Measurements from ENCODE around the gene GCDH.

The GCDH gene

DNA sequence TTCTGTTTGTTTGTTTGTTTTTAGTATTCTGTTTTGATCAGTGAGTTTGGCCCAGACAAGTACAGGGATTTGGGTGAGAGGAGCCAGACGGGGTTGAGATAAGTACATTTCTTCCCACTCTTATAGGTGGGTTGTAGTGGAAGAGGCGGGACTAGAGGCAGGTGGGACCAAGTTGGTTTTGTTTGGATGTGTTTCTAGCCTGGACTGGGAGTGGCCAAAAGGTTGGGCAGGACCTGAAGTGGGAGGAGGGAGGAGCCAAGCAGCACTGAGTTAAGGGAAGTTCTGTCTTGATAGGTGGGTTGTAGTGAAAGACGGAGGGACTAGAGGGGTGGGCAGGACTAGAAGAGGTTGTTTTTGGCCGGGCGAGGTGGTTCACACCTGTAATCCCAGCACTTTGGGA lies 18.7 kb upstream of the GCDH start:
- in situ Hi-C loops (cut with HindIII; ENCODE audit: low sequenced_read_pairs), result no loop called here
- no peak overlapping the region for H3K4me3 ChIP-seq (ENCODE audit: low read depth, low read length)
- TF ChIP-seq, protein P1, sequence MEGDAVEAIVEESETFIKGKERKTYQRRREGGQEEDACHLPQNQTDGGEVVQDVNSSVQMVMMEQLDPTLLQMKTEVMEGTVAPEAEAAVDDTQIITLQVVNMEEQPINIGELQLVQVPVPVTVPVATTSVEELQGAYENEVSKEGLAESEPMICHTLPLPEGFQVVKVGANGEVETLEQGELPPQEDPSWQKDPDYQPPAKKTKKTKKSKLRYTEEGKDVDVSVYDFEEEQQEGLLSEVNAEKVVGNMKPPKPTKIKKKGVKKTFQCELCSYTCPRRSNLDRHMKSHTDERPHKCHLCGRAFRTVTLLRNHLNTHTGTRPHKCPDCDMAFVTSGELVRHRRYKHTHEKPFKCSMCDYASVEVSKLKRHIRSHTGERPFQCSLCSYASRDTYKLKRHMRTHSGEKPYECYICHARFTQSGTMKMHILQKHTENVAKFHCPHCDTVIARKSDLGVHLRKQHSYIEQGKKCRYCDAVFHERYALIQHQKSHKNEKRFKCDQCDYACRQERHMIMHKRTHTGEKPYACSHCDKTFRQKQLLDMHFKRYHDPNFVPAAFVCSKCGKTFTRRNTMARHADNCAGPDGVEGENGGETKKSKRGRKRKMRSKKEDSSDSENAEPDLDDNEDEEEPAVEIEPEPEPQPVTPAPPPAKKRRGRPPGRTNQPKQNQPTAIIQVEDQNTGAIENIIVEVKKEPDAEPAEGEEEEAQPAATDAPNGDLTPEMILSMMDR (IDR thresholded peaks at IDR 0.05; ENCODE audit: low read depth, low read length, missing control alignments), result no peak
- no peak for DNase-seq (ENCODE audit: low read depth)

- H3K4me3 ChIP-seq (ENCODE audit: low read depth, low read length), result no peak overlapping the region
- in situ Hi-C loops (cut with HindIII; ENCODE audit: low sequenced_read_pairs), result no loop called here
- DNase-seq (ENCODE audit: low read depth), result no peak
- TF ChIP-seq, protein P1 (IDR thresholded peaks at IDR 0.05; ENCODE audit: low read depth, low read length, missing control alignments), result no peak
Observed at GRCh38 chr19:12872941-12873890, 17.7 kb upstream of the GCDH start.

DNA sequence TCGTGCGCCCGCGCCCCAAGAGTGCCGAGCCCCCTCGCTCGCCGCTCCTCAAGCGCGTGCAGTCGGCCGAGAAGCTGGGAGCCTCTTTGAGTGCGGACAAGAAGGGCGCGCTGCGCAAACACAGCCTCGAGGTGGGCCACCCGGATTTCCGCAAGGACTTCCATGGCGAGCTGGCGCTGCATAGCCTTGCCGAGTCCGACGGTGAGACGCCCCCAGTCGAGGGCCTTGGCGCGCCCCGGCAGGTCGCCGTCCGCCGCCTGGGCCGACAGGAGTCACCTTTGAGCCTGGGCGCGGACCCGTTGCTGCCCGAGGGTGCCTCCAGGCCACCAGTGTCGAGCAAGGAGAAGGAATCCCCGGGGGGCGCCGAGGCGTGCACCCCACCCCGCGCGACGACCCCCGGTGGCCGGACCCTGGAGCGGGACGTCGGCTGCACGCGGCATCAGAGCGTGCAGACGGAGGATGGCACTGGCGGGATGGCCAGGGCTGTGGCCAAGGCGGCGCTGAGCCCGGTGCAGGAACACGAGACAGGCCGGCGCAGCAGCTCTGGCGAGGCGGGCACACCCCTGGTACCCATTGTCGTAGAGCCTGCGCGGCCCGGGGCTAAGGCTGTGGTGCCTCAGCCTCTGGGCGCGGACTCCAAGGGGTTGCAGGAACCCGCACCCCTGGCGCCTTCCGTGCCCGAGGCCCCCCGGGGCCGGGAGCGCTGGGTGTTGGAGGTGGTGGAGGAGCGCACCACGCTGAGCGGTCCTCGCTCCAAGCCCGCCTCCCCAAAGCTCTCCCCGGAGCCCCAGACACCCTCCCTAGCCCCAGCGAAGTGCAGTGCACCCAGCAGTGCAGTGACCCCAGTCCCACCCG lies 16.8 kb upstream of the GCDH start:
- DNase-seq (ENCODE audit: low read depth), result no peak
- TF ChIP-seq, protein P1 (IDR thresholded peaks at IDR 0.05; ENCODE audit: low read depth, low read length, missing control alignments), result no peak
- no peak overlapping the region for H3K4me3 ChIP-seq (ENCODE audit: low read depth, low read length)
- in situ Hi-C loops (cut with HindIII; ENCODE audit: low sequenced_read_pairs), result no loop called here

GRCh38 chr19:12875086-12875485 lies 15.9 kb upstream of the GCDH start:
- H3K4me3 ChIP-seq (ENCODE audit: low read depth, low read length), result no peak overlapping the region
- TF ChIP-seq, protein P1 (IDR thresholded peaks at IDR 0.05; ENCODE audit: low read depth, low read length, missing control alignments), result no peak
- in situ Hi-C loops (cut with HindIII; ENCODE audit: low sequenced_read_pairs), result no loop called here
- no peak for DNase-seq (ENCODE audit: low read depth)

DNA sequence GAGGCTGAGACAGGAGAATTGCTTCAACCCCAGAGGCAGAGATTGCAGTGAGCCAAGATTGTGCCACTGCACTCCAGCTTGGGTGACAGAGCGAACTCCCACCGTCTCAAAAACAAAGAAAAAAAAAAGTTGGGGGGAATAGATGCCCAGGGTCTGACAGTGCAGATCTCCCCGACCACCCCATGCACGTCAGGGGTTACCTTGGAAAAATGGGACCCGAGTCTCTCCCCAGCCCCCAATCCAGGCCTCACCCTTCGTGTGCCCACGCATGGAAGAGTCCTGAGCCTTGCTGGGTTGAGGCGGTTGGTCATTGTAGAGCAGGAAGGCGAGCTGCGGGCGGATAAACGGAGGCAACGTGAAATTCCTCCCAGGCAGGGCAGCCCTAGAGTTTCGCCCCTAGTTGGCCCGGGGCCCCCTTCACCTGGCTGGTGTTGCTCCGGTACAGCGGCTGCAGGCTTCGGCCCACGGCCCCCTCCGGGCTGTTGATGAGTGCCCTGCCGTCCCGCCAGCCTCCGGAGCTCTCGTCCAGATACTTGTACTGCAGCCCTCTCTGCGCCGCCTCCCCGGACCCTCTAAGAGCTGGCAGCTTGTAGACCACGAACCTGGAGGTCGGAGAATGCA lies 10.3 kb upstream of the GCDH start:
- TF ChIP-seq, protein P1 (IDR thresholded peaks at IDR 0.05; ENCODE audit: low read depth, low read length, missing control alignments), result no peak
- peak overlapping the region; percentile 79 for H3K4me3 ChIP-seq (ENCODE audit: low read depth, low read length)
- in situ Hi-C loops (cut with HindIII; ENCODE audit: low sequenced_read_pairs), result no loop called here
- no peak for DNase-seq (ENCODE audit: low read depth)

DNA sequence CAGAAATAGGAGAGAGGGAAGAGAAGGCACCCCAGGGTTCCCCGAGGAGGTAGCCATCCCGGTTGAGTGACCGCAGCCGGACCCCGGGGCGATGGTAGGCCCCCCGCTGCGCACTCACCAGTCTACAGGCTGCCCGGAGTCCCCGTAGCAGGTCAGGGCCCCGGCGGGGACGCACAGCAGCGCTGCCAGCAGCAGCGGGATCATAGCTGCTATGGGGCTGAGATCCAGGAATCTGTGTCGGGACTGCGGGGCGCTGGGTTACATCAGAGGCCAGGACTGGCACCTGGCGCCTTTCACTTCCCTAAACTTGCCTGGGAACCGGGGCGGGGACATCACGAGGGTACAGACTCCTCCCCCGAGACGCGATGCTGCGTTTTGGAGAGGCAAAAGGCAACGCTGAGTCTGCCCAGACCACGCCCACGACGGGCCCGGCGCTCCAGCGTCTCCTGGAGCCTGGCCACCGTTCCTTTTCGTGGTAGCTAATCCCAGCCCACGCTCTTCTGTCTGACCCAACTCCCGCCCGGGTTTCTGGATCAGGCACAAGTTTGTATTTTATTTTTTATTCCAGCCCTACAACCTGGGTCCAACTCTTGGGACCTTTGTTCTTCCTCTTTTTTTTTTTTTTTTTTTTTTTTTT lies 9.7 kb upstream of the GCDH start, which contains the start of gene DNASE2:
Gene DNASE2, minus strand, starts transcription at position 278 of the 637 bp plus-strand sequence. Its CDS starts 74 bp downstream, at position 204.
- in situ Hi-C loops (cut with HindIII; ENCODE audit: low sequenced_read_pairs), result no loop called here
- H3K4me3 ChIP-seq (ENCODE audit: low read depth, low read length), result peak within 1 kb of the TSS; percentile 79
- DNase-seq (ENCODE audit: low read depth), result peak; percentile 73
- TF ChIP-seq, protein P1 (IDR thresholded peaks at IDR 0.05; ENCODE audit: low read depth, low read length, missing control alignments), result no peak
